ENCODE results near the gene NEK8.
A peak's percentile ranks its signal among the peaks of the same experiment; 100 is the strongest.
"Not testable (repeated sequence)": the region's sequence is repeated elsewhere in the genome, so short reads cannot be mapped to it uniquely, and the experiment has no call there.

NEK8 gene

DNA sequence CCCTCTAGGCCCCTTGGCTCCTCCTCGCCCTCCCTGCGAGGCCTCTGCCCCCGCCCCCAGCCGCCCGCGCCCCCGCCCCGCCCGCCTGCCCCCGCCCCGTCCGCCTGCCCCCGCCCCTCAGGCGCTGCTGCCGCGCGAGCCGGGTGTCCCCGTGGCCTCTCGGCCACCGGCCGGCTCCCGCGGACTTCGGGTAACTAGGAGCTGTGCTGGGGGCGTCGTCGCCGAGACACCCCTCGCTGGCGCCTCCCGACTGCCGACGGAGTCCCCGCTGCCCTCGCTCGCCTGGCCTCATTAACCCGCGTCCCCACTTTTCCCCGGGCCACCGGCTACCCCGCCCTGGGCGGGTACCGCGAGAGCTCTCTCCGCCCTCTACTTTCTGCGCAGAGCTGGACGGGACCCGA, 2.4 kb upstream of the NEK8 start, which contains the start of gene TLCD1:
TLCD1 (minus strand) TSS at position 8 of the 401 bp plus-strand sequence. CDS start 136 bp downstream, outside the sequence.
- DNase-seq: peak; percentile 72

DNA sequence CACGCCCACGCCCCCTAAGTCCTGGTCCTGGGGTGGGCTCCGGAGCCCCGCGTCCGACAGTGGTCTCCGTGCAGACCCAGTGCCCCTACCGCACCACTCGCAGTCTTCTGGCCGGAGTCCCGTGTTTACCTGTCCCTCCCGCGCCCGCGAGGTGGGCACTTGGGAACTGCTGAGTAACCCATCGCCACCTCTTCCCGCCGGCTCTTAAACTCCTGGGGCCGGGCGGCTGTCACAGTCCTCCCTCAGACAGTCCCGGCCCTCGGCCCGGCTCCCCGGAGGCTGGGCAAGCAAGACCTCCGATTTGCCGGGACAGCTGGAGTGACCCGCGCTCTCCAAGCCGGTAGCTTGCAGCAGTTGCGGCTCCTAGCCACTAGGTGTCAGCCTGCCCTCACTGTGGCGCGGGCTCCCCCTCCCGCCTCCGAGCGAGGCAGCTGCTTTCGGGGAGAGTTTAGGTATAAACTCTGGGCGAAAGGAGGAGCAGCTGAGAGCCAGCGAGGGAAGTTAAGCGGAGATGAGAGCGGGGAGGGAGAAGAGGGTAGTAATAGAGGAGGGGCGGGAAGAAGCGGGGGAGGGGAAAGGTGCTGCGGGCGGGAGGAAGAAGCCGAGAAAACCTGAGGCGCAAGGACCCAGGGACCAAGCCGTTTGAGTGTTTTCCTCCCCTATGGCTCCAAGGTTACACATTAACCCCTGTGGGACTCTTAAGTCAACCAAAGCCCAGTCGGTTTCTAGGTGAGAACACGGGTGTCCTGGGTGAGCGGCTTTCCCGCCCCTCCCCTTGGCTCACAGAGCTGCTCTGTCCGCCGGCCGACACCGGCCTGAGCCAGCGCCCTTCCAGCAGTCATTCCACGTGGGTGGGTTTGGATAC, 1.7 kb upstream of the NEK8 start:
- peak; percentile 93 for DNase-seq

DNA sequence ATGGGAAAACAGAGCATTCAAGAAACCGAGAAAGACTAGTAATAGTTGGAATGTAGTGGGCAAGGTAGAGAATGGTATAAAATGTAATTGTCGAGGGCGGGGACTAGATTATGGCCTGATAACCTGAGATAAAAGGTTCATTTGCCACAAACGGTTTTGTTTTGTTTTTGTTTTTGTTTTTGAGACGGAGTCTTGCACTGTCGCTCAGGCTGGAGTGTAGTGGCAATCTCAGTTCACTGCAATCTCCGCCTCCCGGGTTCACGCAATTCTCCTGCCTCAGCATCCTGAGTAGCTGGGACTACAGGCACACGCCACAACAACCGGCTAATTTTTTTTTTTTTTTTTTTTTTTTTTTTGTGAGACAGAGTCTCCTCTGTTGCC, 1.4 kb downstream of the NEK8 start:
- DNase-seq: no peak

GRCh38 chr17:28733346-28733745, 4.8 kb downstream of the NEK8 start:
- DNase-seq: no peak

- no peak for DNase-seq
Observed at GRCh38 chr17:28734712-28735241, 6.2 kb downstream of the NEK8 start.

- DNase-seq: no peak
Observed at GRCh38 chr17:28735242-28735722, 6.7 kb downstream of the NEK8 start.

GRCh38 chr17:28735913-28736769, 7.6 kb downstream of the NEK8 start:
- DNase-seq: not testable (repeated sequence)

GRCh38 chr17:28737316-28737715, 8.7 kb downstream of the NEK8 start:
- DNase-seq: no peak

DNA sequence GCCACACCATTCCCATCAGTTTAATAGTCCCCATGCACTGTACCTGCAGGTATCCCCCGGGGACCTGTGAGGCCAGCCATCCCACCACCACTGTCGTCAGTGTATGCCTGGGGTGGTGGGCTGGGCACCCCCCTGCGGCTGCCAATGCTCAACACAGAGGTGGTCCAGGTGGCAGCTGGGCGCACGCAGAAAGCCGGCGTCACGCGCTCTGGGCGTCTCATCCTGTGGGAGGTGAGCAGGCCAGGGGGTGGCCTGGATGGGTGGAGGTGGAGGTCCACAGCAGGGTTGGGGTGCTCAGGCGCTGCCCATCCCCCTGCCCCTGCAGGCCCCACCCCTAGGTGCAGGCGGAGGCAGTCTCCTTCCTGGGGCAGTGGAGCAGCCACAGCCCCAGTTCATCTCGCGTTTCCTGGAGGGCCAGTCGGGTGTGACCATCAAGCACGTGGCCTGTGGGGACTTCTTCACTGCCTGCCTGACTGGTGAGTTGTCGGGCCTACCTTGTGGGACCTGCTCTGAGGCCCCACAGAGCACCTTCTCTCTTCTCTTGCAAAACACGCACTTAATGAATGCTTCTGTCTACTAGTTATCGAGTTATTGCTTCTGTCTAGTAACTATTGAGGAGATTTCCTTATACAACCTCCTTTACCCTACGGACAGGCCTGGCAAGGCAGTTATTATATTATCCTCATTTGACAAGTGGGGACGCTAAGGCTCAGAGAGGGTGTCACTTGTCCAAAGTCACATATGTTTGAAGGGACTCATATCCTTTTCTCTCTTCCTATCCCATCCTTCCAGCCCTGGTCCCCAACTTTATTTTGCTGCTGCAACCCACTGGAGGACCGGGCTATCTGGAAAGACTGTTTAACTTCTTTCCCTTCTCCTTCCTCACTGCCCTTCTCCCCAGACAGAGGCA, 9.4 kb downstream of the NEK8 start:
- no peak for DNase-seq

- peak; percentile 71 for DNase-seq
Observed at GRCh38 chr17:28738680-28739384, 10.2 kb downstream of the NEK8 start.

GRCh38 chr17:28740406-28741357, 12.1 kb downstream of the NEK8 start:
- DNase-seq: no peak

DNA sequence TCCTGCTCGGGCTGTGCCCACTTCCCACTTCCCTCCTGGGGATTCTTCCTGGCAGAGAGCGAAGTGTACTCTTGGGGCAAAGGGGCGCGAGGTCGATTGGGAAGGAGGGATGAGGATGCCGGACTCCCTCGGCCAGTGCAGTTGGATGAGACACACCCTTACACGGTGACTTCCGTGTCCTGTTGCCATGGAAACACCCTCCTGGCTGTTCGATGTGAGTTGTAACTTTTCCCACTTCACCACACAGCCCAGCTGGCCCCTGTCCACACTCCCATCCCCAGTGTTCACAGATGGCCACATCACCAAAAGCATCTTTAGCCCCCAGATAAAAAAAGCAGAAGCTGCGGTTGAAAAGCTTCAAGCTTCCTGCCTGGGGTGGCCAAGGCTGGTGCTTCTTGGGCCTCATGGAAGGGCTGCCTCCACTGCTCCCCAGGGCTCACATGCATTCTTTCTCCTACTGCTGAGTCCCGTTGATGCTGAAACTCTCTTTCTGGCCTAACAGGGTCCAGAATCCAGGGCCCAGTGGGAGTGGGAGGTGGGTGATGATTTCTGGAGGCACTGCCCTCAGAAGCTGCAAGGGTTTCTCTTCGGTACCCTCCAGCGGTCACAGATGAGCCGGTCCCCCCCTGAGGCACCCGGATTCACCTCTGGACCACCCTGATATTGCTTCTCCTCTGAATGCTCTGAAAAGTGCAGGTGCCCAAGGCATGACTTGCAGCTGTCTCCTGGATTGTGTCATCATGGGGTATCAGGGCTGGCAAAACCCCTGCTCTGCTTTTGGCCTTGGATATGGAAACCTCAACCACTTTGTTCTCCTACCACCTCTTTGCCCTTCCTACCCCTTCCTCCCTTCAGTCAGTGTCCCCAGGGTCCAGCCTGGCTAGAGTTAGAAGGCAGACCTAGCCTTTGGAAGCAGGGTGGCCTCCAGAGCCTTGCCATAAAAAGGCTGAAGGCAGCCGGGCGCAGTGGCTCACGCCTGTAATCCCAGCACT, 13.1 kb downstream of the NEK8 start:
- DNase-seq: no peak

GRCh38 chr17:28743243-28744103, 14.9 kb downstream of the NEK8 start, which contains the start of gene TRAF4:
Gene TRAF4 (plus strand): TSS chr17:28744011. CDS start chr17:28744113, 102 bp downstream.
- peak; percentile 80 for DNase-seq

GRCh38 chr17:28744104-28744971, 15.8 kb downstream of the NEK8 start:
- peak; percentile 78 for DNase-seq

DNA sequence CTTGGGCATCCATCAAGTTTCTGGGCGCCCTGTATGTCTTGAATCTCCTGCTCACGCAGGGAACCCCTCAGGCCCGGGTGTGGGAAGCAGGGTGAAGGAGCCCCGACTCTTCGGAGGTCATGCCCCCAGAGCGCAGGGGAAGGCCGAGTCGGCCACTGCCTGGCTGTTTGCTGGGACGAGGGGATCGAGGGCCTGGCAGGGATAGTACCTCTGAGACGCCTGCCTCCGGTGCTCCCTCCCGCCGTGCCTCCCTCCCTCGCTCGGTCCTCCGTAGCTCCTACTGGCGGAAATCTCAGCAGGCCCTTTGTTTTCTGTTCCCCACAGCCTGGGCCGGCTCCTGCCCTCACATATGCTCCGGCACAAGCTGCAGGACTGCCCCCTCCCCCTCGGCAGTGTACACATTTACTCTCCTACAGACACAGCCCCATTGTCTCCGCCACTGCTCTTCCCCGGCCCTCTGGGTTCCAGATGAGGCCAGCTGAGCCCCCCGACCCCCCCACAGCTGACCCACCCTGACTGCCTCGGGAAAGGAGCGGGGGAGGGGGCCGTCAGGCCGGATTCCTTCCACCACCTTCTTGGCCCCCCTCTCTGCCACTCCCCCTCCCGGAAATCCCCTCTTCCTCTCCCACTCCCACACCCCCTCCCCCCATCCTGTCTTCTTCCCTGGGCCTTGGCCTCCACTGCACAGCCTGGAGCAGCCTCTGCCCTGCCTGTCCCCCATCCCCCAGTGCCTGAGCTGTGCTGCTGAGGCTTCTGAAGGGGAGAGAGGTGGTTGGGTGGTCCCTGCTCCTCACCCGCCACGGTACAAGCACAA, 16.6 kb downstream of the NEK8 start:
- DNase-seq: peak; percentile 39

Measured in CD4-positive, alpha-beta T cell treated with Interleukin-10 for 1 hour (primary cell).